K562 (cell line): Measurements from ENCODE around the gene PRKACA. TPM values are rescaled to one million over a fixed set of nuclear protein-coding genes. Genes with fewer than 3 reads are reported as not detected.

ENCODE experiments used
- MEF2D ChIP-seq: conservative IDR thresholded peaks from 2 replicates; pipeline ENCODE4 v1.6.1; 2016; ENCODE audit warnings: low read depth, missing genetic modification characterization, missing compliant biosample characterization
- NELFE ChIP-seq: IDR thresholded peaks from 2 replicates; pipeline ENCODE4 v1.6.1; 2011; ENCODE audit warnings: mild to moderate bottlenecking; ENCODE audit not compliant: insufficient read depth, insufficient read length
- ZNF695 ChIP-seq: fragments of 450-650 bp; formaldehyde crosslinking; IDR thresholded peaks from 2 replicates; pipeline ENCODE4 v1.4.0; 2020; ENCODE audit warnings: mild to moderate bottlenecking, moderate library complexity
- polyA plus RNA-seq, 8 experiments: library from polyadenylated mRNA; depleted of rRNA in 4 of 8; stranded (reverse) in 5 of 8; unstranded in 3 of 8; fragments of >200 nt; fragmentation: Nextera tagmentation in 2 of 8; fragmentation: Illumina TruSeq in 1 of 8; extraction: Ambion mirVana in 2 of 8; extraction: Trizol in 1 of 8; gene quantifications; 2 replicates each; pipeline versions ENCODE4 v1.2.1 to v1.2.3, GENCODE V29; 2011 to 2014; ENCODE audit warnings: inconsistent platforms in 1 of 8, missing spikeins in 1 of 8
- total RNA-seq, 7 experiments: library from RNA; depleted of rRNA in 6 of 7; stranded (reverse); fragments of >200 nt in 6 of 7; fragmentation: Illumina TruSeq in 2 of 7; extraction: Trizol in 2 of 7; gene quantifications; 2 replicates each; pipeline versions ENCODE4 v1.2.1 to v1.2.3, GENCODE V29; 2011 to 2021; ENCODE audit warnings: low replicate concordance in 1 of 7
- TF ChIP-seq, protein P1 (sequence below): fragments of 250-450 bp; sonication (Bioruptor Pico); IDR thresholded peaks from 2 replicates; pipeline ENCODE4 v1.9.0; 2021; ENCODE audit warnings: mild to moderate bottlenecking, inconsistent platforms
- TF ChIP-seq, protein P2 (sequence below), 2 experiments: fragments of 450-650 bp in 1 of 2; sonication (generic) in 1 of 2; formaldehyde crosslinking in 1 of 2; IDR thresholded peaks in 1 of 2; conservative IDR thresholded peaks in 1 of 2; 2 replicates each; pipeline versions ENCODE4 v1.6.1 to v1.8.1; 2016 to 2023; ENCODE audit warnings: mild to moderate bottlenecking in 2 of 2, moderate library complexity in 2 of 2, inconsistent platforms in 1 of 2, missing genetic modification reagents in 1 of 2
- TF ChIP-seq, protein P3 (sequence below), 2 experiments: fragments of 450-650 bp in 1 of 2; sonication (generic) in 1 of 2; formaldehyde crosslinking; conservative IDR thresholded peaks; 2 replicates each; pipeline versions ENCODE4 v1.4.0 to v1.8.1; 2020 to 2022; ENCODE audit warnings: mild to moderate bottlenecking in 1 of 2, missing genetic modification reagents in 1 of 2
- TF ChIP-seq, protein P4 (sequence below): fragments of 250-450 bp; sonication (Bioruptor Pico); IDR thresholded peaks from 2 replicates; pipeline ENCODE4 v1.5.0; 2020; ENCODE audit warnings: mild to moderate bottlenecking, borderline replicate concordance
- TF ChIP-seq, protein P5 (sequence below): fragments of 450-650 bp; formaldehyde crosslinking; IDR thresholded peaks from 2 replicates; pipeline ENCODE4 v1.4.0; 2020; ENCODE audit warnings: mild to moderate bottlenecking, moderate library complexity
- TF ChIP-seq, protein P6 (sequence below): sonication (generic); formaldehyde crosslinking; IDR thresholded peaks from 2 replicates; pipeline ENCODE4 v1.8.1; 2023; ENCODE audit warnings: missing genetic modification reagents, mild to moderate bottlenecking, borderline replicate concordance

PRKACA gene
- total and polyA plus RNA-seq, 9 of the 15 experiments (the other 6 are each of a cell fraction or from before 2014, with no cell fraction given), result 1.2 to 63.1 (median 13.0) TPM

DNA sequence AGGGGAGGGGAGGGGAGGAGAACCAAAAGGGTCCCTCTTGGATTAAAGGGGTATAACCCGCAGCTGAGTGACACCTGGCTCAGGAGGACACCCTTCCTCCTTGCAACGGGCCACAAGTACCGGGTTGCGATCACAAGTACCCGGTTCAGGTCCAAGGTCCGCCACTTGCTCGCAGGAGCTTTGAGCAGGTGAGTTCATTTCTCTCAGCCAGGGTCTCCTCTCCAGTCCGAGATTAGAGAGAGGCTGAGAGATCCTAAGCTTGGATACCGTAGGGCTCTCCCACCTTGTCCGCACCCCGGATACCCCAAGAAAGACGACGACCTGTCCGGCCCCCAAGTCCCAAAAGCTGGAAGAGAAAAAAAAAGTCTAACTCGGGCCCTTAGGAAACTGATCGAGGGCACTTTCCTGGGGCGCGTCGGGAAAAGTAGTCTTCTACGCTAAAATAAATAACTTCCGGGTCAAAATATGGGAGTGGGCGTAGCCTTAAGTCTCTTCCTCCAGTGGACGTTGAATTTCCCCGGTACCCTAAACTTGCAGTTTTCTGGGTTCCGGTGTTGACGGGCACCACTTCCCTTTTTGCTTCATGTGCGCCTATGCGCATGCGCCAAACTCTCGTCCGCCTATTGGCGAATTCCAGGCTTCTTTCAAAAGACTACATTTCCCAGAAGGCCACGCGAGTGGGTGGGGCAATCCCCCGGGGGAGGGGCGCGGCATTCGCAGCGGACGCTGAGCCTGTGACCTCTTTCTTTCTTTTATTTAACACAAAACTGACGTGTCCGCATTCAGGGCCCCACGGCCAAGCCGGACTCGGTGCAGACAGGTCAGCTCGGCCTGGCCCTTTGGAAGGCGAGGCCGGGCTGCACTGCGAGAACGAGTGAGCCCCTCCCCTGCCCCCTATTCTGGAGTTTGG, 36.4 kb downstream of the PRKACA start (continued):
- TF ChIP-seq, protein P1, sequence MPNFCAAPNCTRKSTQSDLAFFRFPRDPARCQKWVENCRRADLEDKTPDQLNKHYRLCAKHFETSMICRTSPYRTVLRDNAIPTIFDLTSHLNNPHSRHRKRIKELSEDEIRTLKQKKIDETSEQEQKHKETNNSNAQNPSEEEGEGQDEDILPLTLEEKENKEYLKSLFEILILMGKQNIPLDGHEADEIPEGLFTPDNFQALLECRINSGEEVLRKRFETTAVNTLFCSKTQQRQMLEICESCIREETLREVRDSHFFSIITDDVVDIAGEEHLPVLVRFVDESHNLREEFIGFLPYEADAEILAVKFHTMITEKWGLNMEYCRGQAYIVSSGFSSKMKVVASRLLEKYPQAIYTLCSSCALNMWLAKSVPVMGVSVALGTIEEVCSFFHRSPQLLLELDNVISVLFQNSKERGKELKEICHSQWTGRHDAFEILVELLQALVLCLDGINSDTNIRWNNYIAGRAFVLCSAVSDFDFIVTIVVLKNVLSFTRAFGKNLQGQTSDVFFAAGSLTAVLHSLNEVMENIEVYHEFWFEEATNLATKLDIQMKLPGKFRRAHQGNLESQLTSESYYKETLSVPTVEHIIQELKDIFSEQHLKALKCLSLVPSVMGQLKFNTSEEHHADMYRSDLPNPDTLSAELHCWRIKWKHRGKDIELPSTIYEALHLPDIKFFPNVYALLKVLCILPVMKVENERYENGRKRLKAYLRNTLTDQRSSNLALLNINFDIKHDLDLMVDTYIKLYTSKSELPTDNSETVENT (CRISPR knock-in tag), result no peak
- TF ChIP-seq, protein P2, sequence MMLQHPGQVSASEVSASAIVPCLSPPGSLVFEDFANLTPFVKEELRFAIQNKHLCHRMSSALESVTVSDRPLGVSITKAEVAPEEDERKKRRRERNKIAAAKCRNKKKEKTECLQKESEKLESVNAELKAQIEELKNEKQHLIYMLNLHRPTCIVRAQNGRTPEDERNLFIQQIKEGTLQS (IDR thresholded peaks at IDR 0.05), result no peak
- TF ChIP-seq, protein P2 (CRISPR knock-in tag; conservative IDR thresholded peaks at IDR 0.05), result peak; percentile 80; the same call in 1 of the 2 replicates
- TF ChIP-seq, protein P3, sequence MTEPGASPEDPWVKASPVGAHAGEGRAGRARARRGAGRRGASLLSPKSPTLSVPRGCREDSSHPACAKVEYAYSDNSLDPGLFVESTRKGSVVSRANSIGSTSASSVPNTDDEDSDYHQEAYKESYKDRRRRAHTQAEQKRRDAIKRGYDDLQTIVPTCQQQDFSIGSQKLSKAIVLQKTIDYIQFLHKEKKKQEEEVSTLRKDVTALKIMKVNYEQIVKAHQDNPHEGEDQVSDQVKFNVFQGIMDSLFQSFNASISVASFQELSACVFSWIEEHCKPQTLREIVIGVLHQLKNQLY (CRISPR knock-in tag; conservative IDR thresholded peaks at IDR 0.05), result no peak
- TF ChIP-seq ZNF695 (CRISPR knock-in tag) (no peak), MEF2D (tag) (no peak), NELFE (no peak)
- TF ChIP-seq, protein P4, sequence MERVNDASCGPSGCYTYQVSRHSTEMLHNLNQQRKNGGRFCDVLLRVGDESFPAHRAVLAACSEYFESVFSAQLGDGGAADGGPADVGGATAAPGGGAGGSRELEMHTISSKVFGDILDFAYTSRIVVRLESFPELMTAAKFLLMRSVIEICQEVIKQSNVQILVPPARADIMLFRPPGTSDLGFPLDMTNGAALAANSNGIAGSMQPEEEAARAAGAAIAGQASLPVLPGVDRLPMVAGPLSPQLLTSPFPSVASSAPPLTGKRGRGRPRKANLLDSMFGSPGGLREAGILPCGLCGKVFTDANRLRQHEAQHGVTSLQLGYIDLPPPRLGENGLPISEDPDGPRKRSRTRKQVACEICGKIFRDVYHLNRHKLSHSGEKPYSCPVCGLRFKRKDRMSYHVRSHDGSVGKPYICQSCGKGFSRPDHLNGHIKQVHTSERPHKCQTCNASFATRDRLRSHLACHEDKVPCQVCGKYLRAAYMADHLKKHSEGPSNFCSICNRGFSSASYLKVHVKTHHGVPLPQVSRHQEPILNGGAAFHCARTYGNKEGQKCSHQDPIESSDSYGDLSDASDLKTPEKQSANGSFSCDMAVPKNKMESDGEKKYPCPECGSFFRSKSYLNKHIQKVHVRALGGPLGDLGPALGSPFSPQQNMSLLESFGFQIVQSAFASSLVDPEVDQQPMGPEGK (CRISPR knock-in tag), result no peak
- TF ChIP-seq, protein P5, sequence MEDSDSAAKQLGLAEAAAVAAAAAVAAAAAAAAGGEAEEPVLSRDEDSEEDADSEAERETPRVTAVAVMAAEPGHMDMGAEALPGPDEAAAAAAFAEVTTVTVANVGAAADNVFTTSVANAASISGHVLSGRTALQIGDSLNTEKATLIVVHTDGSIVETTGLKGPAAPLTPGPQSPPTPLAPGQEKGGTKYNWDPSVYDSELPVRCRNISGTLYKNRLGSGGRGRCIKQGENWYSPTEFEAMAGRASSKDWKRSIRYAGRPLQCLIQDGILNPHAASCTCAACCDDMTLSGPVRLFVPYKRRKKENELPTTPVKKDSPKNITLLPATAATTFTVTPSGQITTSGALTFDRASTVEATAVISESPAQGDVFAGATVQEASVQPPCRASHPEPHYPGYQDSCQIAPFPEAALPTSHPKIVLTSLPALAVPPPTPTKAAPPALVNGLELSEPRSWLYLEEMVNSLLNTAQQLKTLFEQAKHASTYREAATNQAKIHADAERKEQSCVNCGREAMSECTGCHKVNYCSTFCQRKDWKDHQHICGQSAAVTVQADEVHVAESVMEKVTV (CRISPR knock-in tag), result no peak
- TF ChIP-seq, protein P6, sequence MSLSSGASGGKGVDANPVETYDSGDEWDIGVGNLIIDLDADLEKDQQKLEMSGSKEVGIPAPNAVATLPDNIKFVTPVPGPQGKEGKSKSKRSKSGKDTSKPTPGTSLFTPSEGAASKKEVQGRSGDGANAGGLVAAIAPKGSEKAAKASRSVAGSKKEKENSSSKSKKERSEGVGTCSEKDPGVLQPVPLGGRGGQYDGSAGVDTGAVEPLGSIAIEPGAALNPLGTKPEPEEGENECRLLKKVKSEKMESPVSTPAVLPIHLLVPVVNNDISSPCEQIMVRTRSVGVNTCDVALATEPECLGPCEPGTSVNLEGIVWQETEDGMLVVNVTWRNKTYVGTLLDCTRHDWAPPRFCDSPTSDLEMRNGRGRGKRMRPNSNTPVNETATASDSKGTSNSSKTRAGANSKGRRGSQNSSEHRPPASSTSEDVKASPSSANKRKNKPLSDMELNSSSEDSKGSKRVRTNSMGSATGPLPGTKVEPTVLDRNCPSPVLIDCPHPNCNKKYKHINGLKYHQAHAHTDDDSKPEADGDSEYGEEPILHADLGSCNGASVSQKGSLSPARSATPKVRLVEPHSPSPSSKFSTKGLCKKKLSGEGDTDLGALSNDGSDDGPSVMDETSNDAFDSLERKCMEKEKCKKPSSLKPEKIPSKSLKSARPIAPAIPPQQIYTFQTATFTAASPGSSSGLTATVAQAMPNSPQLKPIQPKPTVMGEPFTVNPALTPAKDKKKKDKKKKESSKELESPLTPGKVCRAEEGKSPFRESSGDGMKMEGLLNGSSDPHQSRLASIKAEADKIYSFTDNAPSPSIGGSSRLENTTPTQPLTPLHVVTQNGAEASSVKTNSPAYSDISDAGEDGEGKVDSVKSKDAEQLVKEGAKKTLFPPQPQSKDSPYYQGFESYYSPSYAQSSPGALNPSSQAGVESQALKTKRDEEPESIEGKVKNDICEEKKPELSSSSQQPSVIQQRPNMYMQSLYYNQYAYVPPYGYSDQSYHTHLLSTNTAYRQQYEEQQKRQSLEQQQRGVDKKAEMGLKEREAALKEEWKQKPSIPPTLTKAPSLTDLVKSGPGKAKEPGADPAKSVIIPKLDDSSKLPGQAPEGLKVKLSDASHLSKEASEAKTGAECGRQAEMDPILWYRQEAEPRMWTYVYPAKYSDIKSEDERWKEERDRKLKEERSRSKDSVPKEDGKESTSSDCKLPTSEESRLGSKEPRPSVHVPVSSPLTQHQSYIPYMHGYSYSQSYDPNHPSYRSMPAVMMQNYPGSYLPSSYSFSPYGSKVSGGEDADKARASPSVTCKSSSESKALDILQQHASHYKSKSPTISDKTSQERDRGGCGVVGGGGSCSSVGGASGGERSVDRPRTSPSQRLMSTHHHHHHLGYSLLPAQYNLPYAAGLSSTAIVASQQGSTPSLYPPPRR (CRISPR knock-in tag), result no peak
